Measurements from ENCODE around the gene ENOSF1. TPM values are rescaled to one million over a fixed set of nuclear protein-coding genes. Genes with fewer than 3 reads are reported as not detected.

The ENOSF1 gene
- total and polyA plus RNA-seq, 2 of the 13 experiments (the other 11 are each of a cell fraction or from before 2014, with no cell fraction given) = 37.6 to 40.1 TPM

- TF ChIP-seq NAIF1 (CRISPR knock-in tag; IDR thresholded peaks at IDR 0.05; ENCODE audit: borderline replicate concordance) (peak; percentile 93), ZNF503 (CRISPR knock-in tag; IDR thresholded peaks at IDR 0.05) (no peak), ZNF720 (CRISPR knock-in tag; IDR thresholded peaks at IDR 0.05) (no peak), KDM2A (CRISPR knock-in tag; IDR thresholded peaks at IDR 0.05; ENCODE audit: borderline replicate concordance, low read depth) (peak; percentile 82), MYNN (CRISPR knock-in tag; IDR thresholded peaks at IDR 0.05; ENCODE audit: low read depth) (no peak; the same call in 1 of the 2 replicates), GATA4 (IDR thresholded peaks at IDR 0.05; ENCODE audit: borderline replicate concordance, low read depth) (peak; percentile 62; the same call in 1 of the 2 replicates), STAG1 (CRISPR knock-in tag; IDR thresholded peaks at IDR 0.05) (no peak), IRF2 (CRISPR knock-in tag; IDR thresholded peaks at IDR 0.05) (no peak; the same call in 1 of the 2 replicates), HIC2 (CRISPR knock-in tag; IDR thresholded peaks at IDR 0.05; ENCODE audit: low read depth) (peak; percentile 39; the same call in 1 of the 2 replicates), AKAP8 (CRISPR knock-in tag; IDR thresholded peaks at IDR 0.05) (peak; percentile 65; the same call in 1 of the 2 replicates), ZNF501 (CRISPR knock-in tag; IDR thresholded peaks at IDR 0.05) (peak; percentile 75; the same call in 1 of the 2 replicates), CSRNP2 (CRISPR knock-in tag; conservative IDR thresholded peaks at IDR 0.05; ENCODE audit: low read depth) (no peak), MED13 (CRISPR knock-in tag; IDR thresholded peaks at IDR 0.05) (peak; percentile 18), MTA3 (CRISPR knock-in tag; IDR thresholded peaks at IDR 0.05) (no peak), ZNF160 (CRISPR knock-in tag; IDR thresholded peaks at IDR 0.05) (0 out of 2 replicates have a peak, but pooled peaks have one; percentile 24), ZNF441 (CRISPR knock-in tag; IDR thresholded peaks at IDR 0.05; ENCODE audit: borderline replicate concordance) (no peak), USF2 (IDR thresholded peaks at IDR 0.05; ENCODE audit: low read depth, low read length) (no peak), USF2 (CRISPR knock-in tag; IDR thresholded peaks at IDR 0.05; ENCODE audit: borderline replicate concordance) (no peak), WIZ (CRISPR knock-in tag; IDR thresholded peaks at IDR 0.05) (peak; percentile 78), RFX1 (IDR thresholded peaks at IDR 0.05) (no peak), ZNF496 (CRISPR knock-in tag; IDR thresholded peaks at IDR 0.05; ENCODE audit: insufficient replicate concordance) (no peak), ZNF251 (CRISPR knock-in tag; IDR thresholded peaks at IDR 0.05) (no peak)
Observed at GRCh38 chr18:658001-658946, 54.2 kb downstream of the ENOSF1 start (continued).

Data from HepG2 (cell line).